ENCODE measurements around the gene SNX33.
"Not testable (repeated sequence)": the region's sequence is repeated elsewhere in the genome, so short reads cannot be mapped to it uniquely, and the experiment has no call there.

Gene SNX33

DNA sequence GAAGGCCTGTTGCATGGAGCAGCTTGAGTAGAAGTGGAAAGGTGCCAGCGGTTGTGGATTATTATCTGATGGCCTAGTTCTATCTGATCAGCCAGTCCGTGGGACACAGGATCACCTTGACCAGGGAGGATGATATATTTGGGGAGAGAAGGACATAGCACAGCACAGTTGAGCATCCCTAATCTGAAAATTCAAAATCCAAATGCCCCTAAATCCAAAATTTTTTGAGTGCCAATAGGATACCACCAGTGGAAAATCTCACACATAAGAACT lies 58.9 kb downstream of the SNX33 start:
- TF ChIP-seq, protein P1, sequence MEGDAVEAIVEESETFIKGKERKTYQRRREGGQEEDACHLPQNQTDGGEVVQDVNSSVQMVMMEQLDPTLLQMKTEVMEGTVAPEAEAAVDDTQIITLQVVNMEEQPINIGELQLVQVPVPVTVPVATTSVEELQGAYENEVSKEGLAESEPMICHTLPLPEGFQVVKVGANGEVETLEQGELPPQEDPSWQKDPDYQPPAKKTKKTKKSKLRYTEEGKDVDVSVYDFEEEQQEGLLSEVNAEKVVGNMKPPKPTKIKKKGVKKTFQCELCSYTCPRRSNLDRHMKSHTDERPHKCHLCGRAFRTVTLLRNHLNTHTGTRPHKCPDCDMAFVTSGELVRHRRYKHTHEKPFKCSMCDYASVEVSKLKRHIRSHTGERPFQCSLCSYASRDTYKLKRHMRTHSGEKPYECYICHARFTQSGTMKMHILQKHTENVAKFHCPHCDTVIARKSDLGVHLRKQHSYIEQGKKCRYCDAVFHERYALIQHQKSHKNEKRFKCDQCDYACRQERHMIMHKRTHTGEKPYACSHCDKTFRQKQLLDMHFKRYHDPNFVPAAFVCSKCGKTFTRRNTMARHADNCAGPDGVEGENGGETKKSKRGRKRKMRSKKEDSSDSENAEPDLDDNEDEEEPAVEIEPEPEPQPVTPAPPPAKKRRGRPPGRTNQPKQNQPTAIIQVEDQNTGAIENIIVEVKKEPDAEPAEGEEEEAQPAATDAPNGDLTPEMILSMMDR (IDR thresholded peaks at IDR 0.05): no peak
- peak overlapping the region; percentile 95 for H3K27ac Mint-ChIP-seq
- H3K4me3 Mint-ChIP-seq: no peak overlapping the region
- no peaks in the 10 kb centered on the region for H3K9me3 Mint-ChIP-seq
- no peaks in the 10 kb centered on the region for H3K27me3 Mint-ChIP-seq (ENCODE audit: low read depth, poor library complexity)
- peaks cover 54% of the 10 kb centered on the region for H3K4me1 Mint-ChIP-seq
- H3K36me3 Mint-ChIP-seq (ENCODE audit: low read depth): no peaks in the 10 kb centered on the region
- DNase-seq: no peak

DNA sequence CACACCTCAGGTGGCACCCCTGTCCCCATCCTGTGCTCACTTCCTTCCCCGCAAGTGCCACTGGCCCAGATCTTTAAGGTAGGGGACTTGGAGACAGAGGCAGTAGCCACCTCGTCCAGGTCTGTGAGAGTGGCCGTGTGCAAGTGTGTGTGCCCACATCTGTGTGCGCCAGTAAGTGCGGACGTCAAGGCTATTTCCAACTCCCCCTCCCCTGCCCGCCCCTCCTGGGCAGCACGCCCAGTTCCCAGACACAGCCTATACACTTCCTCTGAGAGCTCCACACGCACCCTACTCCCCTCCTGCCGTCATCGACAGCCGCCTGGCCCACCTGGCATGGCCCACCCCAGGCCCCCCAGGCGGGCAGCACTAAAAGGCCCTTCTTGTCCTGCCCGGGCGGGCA lies 61.7 kb downstream of the SNX33 start:
- peaks cover 61% of the 10 kb centered on the region for H3K4me1 Mint-ChIP-seq
- H3K27me3 Mint-ChIP-seq (ENCODE audit: low read depth, poor library complexity); H3K4me3 Mint-ChIP-seq; H3K27ac Mint-ChIP-seq; H3K9me3 Mint-ChIP-seq; H3K36me3 Mint-ChIP-seq (ENCODE audit: low read depth); DNase-seq: not testable (repeated sequence)

DNA sequence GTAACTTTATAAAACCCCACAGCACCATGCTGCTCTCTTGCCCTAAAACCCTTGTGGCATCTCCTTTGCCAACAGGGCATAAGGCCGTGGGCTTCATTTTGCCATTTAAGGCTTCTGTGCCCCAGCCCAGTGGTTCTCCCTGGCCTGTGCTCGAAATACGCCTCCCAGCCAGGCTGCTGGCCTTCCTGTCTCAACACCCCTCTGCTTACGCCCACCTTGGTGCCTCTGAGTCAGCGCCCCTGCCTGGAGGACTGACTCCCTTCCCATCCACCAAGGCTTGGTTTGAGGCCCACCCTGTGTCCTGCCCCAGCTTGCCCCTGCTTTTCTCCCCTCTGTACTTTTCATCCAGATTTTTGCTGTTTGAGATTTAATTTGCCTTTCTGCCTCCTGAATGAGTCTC lies 63.2 kb downstream of the SNX33 start:
- DNase-seq; H3K4me3 Mint-ChIP-seq; H3K27me3 Mint-ChIP-seq (ENCODE audit: low read depth, poor library complexity); H3K27ac Mint-ChIP-seq; H3K36me3 Mint-ChIP-seq (ENCODE audit: low read depth); H3K9me3 Mint-ChIP-seq: not testable (repeated sequence)
- H3K4me1 Mint-ChIP-seq: peaks cover 56% of the 10 kb centered on the region

DNA sequence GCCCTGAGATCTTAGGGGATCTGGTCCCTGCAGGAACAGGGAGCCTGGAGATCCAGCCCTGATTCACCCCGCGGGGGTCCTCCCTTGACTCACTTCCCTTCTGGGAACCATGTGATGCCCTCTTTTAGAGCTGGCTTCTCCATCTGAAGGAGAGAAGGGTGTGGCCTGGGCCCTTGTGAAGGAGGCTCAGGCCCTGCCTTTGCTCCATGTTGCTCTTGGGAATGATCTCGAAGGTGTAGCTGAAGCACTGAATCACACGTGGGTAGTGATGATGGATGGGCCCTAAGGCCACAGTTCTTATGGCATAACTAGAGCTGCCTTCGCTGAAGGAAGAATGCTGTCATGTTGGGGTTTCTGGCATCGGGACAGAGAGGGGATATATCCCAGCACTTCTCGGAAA lies 63.8 kb downstream of the SNX33 start:
- H3K27me3 Mint-ChIP-seq (ENCODE audit: low read depth, poor library complexity); H3K9me3 Mint-ChIP-seq; DNase-seq; H3K36me3 Mint-ChIP-seq (ENCODE audit: low read depth); H3K27ac Mint-ChIP-seq: not testable (repeated sequence)
- Mint-ChIP-seq H3K4me1 (peaks cover 50% of the 10 kb centered on the region), H3K4me3 (peak overlapping the region; percentile 71)
